ENCODE measurements around the gene KLK10.

- TF ChIP-seq CTCF (IDR thresholded peaks at IDR 0.05) (no peak), POLR2A (IDR thresholded peaks at IDR 0.05; ENCODE audit: low read depth) (no peak)
Measured at GRCh38 chr19:50979758-50980157, 39.8 kb downstream of the KLK10 start.

Measured in esophagus muscularis mucosa (tissue), 3 donors.